Measurements from ENCODE around the gene ARHGAP22. TPM values are rescaled to one million over a fixed set of nuclear protein-coding genes. Genes with fewer than 3 reads are reported as not detected.

The ARHGAP22 gene
- total and polyA plus RNA-seq, 2 donors (not counting 1 experiment from before 2014, with no cell fraction given), result 10.4 to 75.5 TPM

GRCh38 chr10:48545462-48546145, 59.3 kb downstream of the ARHGAP22 start:
- Histone ChIP-seq H3K79me2 (ENCODE audit: control insufficient read depth, insufficient read depth, low read length) (peaks cover 33% of the 10 kb centered on the region), H2AFZ (ENCODE audit: low read length) (no peak overlapping the region), H3K9me3 (ENCODE audit: control insufficient read depth, insufficient read depth, low read depth, low read length) (no peaks in the 10 kb centered on the region), H3K4me3 (replicated peaks in 1 of 4; ENCODE audit: control extremely low read depth in 1 of 4, insufficient read depth in 1 of 4, low read depth in 3 of 4, low read length in 4 of 4) (no peak overlapping the region), H3K36me3 (ENCODE audit: control insufficient read depth, insufficient read depth, low read length) (peaks cover 21% of the 10 kb centered on the region), H3K4me1 (ENCODE audit: control insufficient read depth, extremely low read depth, insufficient read depth, low read length) (no peaks in the 10 kb centered on the region), H3K4me2 (ENCODE audit: extremely low read depth, insufficient read depth, low read length) (no peak overlapping the region), H3K9ac (ENCODE audit: insufficient read depth, low read length) (no peak overlapping the region), H4K20me1 (ENCODE audit: control insufficient read depth, extremely low read depth, insufficient read depth, low read length) (no peaks in the 10 kb centered on the region), H3K27me3 (ENCODE audit: control insufficient read depth, insufficient read depth, low read length) (no peaks in the 10 kb centered on the region), H3K27ac (ENCODE audit: insufficient read depth, low read length) (no peak overlapping the region)
- no peak for TF ChIP-seq CTCF (conservative IDR thresholded peaks at IDR 0.05 in 1 of 2, IDR thresholded peaks at IDR 0.05 in 1 of 2; ENCODE audit: low read depth in 1 of 2, low read length in 2 of 2)
- no peak for TF ChIP-seq EZH2 (IDR thresholded peaks at IDR 0.05; ENCODE audit: low read length, missing control alignments)
- no peak for DNase-seq (ENCODE audit: low read depth in 2 of 2)

GRCh38 chr10:48543182-48543844, 61.6 kb downstream of the ARHGAP22 start:
- Histone ChIP-seq H3K4me2 (ENCODE audit: extremely low read depth, insufficient read depth, low read length) (no peak overlapping the region), H3K4me1 (ENCODE audit: control insufficient read depth, extremely low read depth, insufficient read depth, low read length) (no peaks in the 10 kb centered on the region), H2AFZ (ENCODE audit: low read length) (no peak overlapping the region), H3K27me3 (ENCODE audit: control insufficient read depth, insufficient read depth, low read length) (no peaks in the 10 kb centered on the region), H3K36me3 (ENCODE audit: control insufficient read depth, insufficient read depth, low read length) (peaks cover 17% of the 10 kb centered on the region), H3K27ac (ENCODE audit: insufficient read depth, low read length) (no peak overlapping the region), H3K9me3 (ENCODE audit: control insufficient read depth, insufficient read depth, low read depth, low read length) (no peaks in the 10 kb centered on the region), H3K9ac (ENCODE audit: insufficient read depth, low read length) (no peak overlapping the region), H3K4me3 (replicated peaks in 1 of 4; ENCODE audit: control extremely low read depth in 1 of 4, insufficient read depth in 1 of 4, low read depth in 3 of 4, low read length in 4 of 4) (no peak overlapping the region), H4K20me1 (ENCODE audit: control insufficient read depth, extremely low read depth, insufficient read depth, low read length) (no peaks in the 10 kb centered on the region), H3K79me2 (ENCODE audit: control insufficient read depth, insufficient read depth, low read length) (peaks cover 32% of the 10 kb centered on the region)
- DNase-seq (ENCODE audit: low read depth in 2 of 2), result no peak
- TF ChIP-seq CTCF (conservative IDR thresholded peaks at IDR 0.05 in 1 of 2, IDR thresholded peaks at IDR 0.05 in 1 of 2; ENCODE audit: low read depth in 1 of 2, low read length in 2 of 2), result no peak
- TF ChIP-seq EZH2 (IDR thresholded peaks at IDR 0.05; ENCODE audit: low read length, missing control alignments), result no peak

- H3K79me2 ChIP-seq (ENCODE audit: control insufficient read depth, insufficient read depth, low read length), result peaks cover 29% of the 10 kb centered on the region
- no peak overlapping the region for H3K9ac ChIP-seq (ENCODE audit: insufficient read depth, low read length)
- no peak overlapping the region for H2AFZ ChIP-seq (ENCODE audit: low read length)
- H3K27me3 ChIP-seq (ENCODE audit: control insufficient read depth, insufficient read depth, low read length), result no peaks in the 10 kb centered on the region
- H3K4me1 ChIP-seq (ENCODE audit: control insufficient read depth, extremely low read depth, insufficient read depth, low read length), result no peaks in the 10 kb centered on the region
- no peak overlapping the region for H3K27ac ChIP-seq (ENCODE audit: insufficient read depth, low read length)
- no peak for DNase-seq (ENCODE audit: low read depth in 2 of 2)
- H3K9me3 ChIP-seq (ENCODE audit: control insufficient read depth, insufficient read depth, low read depth, low read length), result no peaks in the 10 kb centered on the region
- H3K36me3 ChIP-seq (ENCODE audit: control insufficient read depth, insufficient read depth, low read length), result peaks cover 14% of the 10 kb centered on the region
- no peak overlapping the region for H3K4me3 ChIP-seq (replicated peaks in 1 of 4; ENCODE audit: control extremely low read depth in 1 of 4, insufficient read depth in 1 of 4, low read depth in 3 of 4, low read length in 4 of 4)
- no peak overlapping the region for H3K4me2 ChIP-seq (ENCODE audit: extremely low read depth, insufficient read depth, low read length)
- no peak for TF ChIP-seq EZH2 (IDR thresholded peaks at IDR 0.05; ENCODE audit: low read length, missing control alignments)
- no peak for TF ChIP-seq CTCF (conservative IDR thresholded peaks at IDR 0.05 in 1 of 2, IDR thresholded peaks at IDR 0.05 in 1 of 2; ENCODE audit: low read depth in 1 of 2, low read length in 2 of 2)
- no peaks in the 10 kb centered on the region for H4K20me1 ChIP-seq (ENCODE audit: control insufficient read depth, extremely low read depth, insufficient read depth, low read length)
Observed at GRCh38 chr10:48542471-48543181, 62.2 kb downstream of the ARHGAP22 start.
